Umbilical cord (tissue), 2 donors: ENCODE results near the gene TNIK. TPM values are rescaled to one million over a fixed set of nuclear protein-coding genes. Genes with fewer than 3 reads are reported as not detected.
"Not testable (repeated sequence)": the region's sequence is repeated elsewhere in the genome, so short reads cannot be mapped to it uniquely, and the experiment has no call there.

Experiments
- DNase-seq: peaks from one replicate; pipeline ENCODE4 v3.0.0-alpha.2; 2015; ENCODE audit warnings: low spot score
- total RNA-seq: library from RNA; depleted of rRNA; stranded (reverse); fragments of >200 nt; gene quantifications from one replicate; pipeline ENCODE4 v1.2.3, GENCODE V29; 2014; ENCODE audit warnings: low replicate concordance; ENCODE audit not compliant: insufficient read depth

The TNIK gene
- total RNA-seq, 1 donor from 2014 or later: 11.6 TPM

GRCh38 chr3:171385086-171385485 lies 75.1 kb downstream of the TNIK start:
- no peak for DNase-seq

- no peak for DNase-seq
Measured at GRCh38 chr3:171384101-171384891, 75.9 kb downstream of the TNIK start.

GRCh38 chr3:171383206-171384018 lies 76.8 kb downstream of the TNIK start:
- no peak for DNase-seq

DNA sequence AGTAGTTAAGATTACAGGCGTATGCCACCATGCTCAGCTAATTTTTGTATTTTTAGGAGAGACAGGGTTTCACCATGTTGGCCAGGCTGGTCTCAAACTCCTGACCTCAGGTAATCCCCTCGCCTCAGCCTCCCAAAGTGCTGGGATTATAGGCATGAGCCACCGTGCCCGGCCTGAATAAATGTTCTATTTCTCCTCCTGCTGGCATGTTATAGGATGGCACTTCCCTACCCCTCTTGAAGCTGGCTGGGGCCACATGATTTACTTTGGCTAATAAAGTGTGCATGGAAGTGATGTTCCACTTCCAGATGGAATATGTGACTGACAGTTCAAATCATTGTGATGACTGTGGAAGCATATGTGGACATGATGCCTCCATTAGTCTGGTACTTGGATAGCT lies 77.9 kb downstream of the TNIK start:
- DNase-seq: not testable (repeated sequence)

DNA sequence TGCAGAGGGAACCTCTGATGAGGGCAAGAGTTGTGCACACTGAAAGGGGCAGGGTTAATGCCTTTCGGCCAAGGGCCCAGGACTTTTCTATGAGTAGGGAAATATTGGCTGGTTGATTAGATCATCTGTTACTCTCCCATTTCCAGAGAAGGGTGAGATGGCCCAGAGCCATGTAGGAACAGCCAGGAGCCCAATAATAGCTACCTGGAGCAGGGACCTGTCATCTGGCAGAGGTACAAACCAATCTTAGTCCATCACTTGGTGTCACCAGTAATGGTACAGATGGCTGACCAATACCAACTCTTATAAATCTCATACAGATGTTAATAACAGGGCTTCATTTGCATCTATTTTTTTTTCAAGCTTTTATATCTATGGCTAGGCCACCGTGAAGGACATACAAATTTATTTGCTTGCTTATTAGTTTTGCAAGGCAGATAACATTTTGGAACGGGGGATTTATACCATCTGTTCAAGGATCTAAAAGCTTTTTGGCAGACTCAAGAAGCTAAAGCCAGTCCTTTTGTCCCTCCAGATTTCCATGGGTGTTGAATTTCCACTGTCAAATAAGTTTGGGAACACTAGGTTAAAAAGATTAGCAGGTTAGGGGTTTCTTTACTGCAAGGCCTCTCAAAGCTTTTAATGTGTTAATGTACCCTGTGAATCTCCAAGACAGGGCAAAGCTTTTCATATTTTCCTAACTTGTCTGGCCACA lies 79.3 kb downstream of the TNIK start:
- DNase-seq: peak; percentile 85

- DNase-seq: peak; percentile 18
Measured at GRCh38 chr3:171379961-171380483, 80.2 kb downstream of the TNIK start.

DNA sequence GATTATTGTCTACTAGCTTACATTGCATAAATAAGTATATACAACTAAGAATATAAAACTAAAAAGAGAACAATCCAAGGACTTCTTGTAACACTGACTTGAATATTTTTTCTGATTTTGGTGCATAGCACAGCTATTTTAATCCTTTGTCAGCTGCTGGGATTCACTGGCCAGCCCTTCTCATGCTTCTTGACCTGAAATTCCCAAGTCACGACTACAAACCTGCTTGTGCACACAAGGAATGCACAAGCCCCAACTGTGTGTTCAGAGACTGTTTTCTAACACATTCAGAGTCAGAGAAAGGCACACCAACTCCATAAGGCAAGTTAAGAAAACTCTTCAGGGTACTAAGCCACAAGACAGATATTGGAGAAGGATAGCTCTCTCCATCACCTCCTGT lies 80.9 kb downstream of the TNIK start:
- no peak for DNase-seq

GRCh38 chr3:171378586-171378985 lies 81.6 kb downstream of the TNIK start:
- DNase-seq: no peak

DNA sequence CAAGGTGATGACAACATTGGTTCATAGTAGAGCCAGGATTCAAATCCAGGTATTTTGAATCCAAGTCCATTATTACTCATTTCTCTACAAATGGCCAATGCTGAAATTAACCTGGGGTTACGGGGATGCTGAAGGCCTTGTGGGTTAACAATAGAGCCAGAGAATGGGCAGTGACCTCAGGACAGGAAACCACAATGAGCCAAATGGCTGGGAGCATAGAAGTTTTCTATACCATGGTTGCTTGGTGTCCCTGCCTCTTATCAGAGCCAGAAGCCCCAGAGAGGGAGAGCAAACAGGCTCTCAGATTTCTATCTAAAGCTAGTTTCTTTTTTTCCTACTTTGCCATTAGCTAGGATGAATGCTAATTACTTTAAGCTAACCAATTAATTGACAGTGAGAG lies 82.3 kb downstream of the TNIK start:
- DNase-seq: no peak

DNA sequence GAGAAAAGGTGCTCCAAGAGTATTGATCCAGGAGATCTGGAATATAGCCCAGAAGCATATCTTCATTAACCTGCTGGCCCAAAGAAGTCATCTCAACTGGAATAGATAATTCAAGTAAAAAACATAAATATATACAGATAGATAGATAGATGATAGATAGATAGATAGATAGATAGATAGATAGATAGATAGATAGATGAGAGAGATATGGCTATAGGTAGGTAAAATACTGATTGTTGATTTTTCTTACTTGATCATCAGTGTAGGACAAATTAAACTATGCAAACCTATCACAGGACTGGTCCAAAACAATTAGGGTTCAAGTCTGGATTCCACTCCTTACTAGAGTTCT lies 83.6 kb downstream of the TNIK start:
- no peak for DNase-seq

DNA sequence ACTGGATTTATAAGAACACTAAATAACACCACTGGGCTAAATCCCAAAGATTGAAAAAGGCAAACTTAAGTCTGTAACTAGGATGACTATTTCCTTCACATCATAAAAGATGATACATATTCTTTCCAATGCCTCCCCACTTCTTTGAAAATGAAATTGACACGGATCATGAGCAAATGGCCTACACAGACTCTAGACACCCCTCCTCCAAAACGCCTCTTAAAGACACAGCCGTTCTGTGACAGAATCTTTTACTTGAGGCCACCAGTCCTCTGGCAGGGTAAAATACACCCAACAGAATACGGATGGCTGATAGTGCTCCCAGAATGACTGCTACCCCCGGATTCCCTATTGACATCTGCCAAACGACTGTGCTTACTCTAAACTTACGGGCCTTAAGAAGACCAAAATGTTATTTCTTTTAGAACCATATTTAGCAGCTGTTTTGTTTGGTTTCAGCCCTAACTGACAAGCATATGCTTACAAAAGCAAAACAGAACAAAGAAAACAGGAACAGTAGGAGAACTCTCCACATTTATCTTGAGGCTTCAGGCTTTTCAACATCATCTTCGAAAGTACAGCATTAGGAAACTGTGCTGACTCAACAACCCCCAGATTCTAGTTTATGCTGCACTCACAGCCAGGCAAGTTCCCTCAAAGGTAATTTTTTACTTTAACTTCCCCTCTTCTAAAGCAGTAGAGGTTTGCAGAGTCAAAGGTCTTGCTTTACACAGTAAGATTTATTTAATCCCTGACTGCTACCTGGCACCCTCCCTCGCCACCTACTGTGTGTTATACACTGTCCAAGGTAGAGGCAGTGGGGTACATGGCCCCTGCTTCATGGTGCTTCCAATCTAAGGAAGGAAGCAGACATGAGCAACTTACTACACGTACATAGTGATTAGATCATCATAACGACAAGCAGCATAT lies 84.3 kb downstream of the TNIK start:
- DNase-seq: peak; percentile 68

- DNase-seq: peak; percentile 42
Measured at GRCh38 chr3:171374661-171375285, 85.4 kb downstream of the TNIK start.

- DNase-seq: peak; percentile 29
Measured at GRCh38 chr3:171374260-171374659, 85.9 kb downstream of the TNIK start.

- no peak for DNase-seq
Measured at GRCh38 chr3:171373711-171374110, 86.5 kb downstream of the TNIK start.

DNA sequence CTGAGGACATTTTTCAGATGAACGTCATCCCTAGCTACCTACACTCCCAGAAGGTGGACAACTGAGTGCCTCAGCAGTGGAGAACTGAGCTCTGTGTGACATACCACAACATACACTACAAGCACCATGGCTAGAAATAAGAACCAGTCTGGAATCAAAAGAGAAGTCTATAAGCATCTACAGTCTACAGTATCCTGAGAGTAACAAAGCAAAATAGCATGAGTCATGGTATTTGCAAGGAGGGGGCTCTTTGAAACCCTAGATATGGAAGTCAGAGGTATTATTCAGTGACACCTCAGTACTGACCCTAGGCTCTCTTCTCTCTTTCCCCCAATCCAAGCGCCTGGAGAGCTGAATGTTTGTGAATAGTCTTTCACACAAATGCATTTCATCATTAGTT lies 87.5 kb downstream of the TNIK start:
- DNase-seq: no peak

- no peak for DNase-seq
Measured at GRCh38 chr3:171371354-171371753, 88.9 kb downstream of the TNIK start.

GRCh38 chr3:171369156-171369555 lies 91.0 kb downstream of the TNIK start:
- no peak for DNase-seq

DNA sequence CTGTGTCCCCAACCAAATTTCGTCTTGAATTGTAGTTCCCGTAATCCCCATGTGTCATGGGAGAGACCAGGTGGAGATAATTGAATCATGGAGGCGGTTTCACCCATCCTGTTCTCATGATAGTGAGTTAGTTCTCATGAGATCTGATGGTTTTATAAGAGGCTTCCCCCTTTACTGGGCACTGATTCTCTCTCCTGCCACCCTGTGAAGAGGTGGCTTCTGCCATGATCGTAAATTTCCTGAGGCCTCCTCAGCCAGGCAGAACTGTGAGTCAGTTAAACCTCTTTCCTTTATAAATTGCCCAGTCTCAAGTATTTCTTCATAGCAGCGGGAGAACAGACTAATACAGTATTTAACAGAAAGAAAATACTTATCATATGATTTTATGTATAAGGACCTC lies 93.5 kb downstream of the TNIK start:
- DNase-seq: not testable (repeated sequence)

GRCh38 chr3:171366043-171366442 lies 94.2 kb downstream of the TNIK start:
- no peak for DNase-seq

GRCh38 chr3:171365489-171365888 lies 94.7 kb downstream of the TNIK start:
- DNase-seq: no peak

DNA sequence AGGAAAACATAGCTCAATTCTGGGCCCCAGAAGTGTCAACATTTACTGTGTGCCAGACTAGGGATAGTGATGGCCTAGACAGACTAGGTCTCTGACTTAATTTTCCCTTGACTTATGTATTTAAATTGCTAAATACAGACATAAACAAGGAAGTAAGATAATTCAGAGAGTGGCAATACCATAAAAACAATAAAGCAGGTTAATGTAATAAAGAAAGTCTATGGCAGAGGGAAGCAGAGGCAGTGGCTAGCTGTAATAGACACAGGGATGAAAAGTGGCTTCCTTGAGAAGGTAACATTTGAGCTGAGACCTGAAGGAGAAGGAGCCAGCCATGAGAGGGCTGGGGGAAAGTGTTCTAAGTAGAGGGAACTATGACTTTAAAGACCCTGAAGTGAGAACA lies 95.7 kb downstream of the TNIK start:
- DNase-seq: no peak
